OCI-LY7 (cell line): ENCODE results near the gene HEPACAM2. TPM values are rescaled to one million over a fixed set of nuclear protein-coding genes. Genes with fewer than 3 reads are reported as not detected.

Experiments
- Bru-seq: library from RNA; stranded (reverse); fragments of 400-500 nt; gene quantifications from one replicate; lab custom pipeline; 2021; lab: Mats Ljungman, UMichigan
- BruChase-seq, 2 experiments: library from RNA; stranded (reverse); fragments of 400-500 nt; gene quantifications; one replicate each; lab custom pipeline; 2021; lab: Mats Ljungman, UMichigan
- BruUV-seq: library from RNA; stranded (reverse); fragments of 400-500 nt; replicated peaks from 2 replicates; lab custom pipeline; 2021; lab: Mats Ljungman, UMichigan
- CTCF ChIA-PET: fragments of 300-600 bp; sonication (Branson Sonifier 250); formaldehyde crosslinking; loops from one replicate; lab custom pipeline; 2022; ENCODE audit warnings: antibody characterized with exemption; ENCODE audit not compliant: unreplicated experiment; lab: Charles Lee
- POLR2A ChIA-PET: fragments of 300-600 bp; sonication (Branson Sonifier 250); formaldehyde crosslinking; loops from one replicate; lab custom pipeline; 2022; ENCODE audit warnings: antibody characterized with exemption; lab: Charles Lee
- DNase-seq: peaks from one replicate; pipeline ENCODE4 v3.0.0-alpha.2; 2015; ENCODE audit warnings: low spot score
- H2AFZ ChIP-seq: fragments of 200-600 bp; sonication (generic), shearing (Covaris generic); 2 replicates; pipeline ENCODE4 v1.6.1; 2014; ENCODE audit warnings: mild to moderate bottlenecking, antibody characterized with exemption, low read length, moderate library complexity
- H3K27ac ChIP-seq: fragments of 200-600 bp; sonication (generic); 2 replicates; pipeline ENCODE4 v1.5.1; 2014; ENCODE audit warnings: mixed run types, low read depth, mild to moderate bottlenecking, moderate library complexity, low read length, inconsistent platforms; ENCODE audit not compliant: poor library complexity, severe bottlenecking
- H3K36me3 ChIP-seq: fragments of 200-600 bp; sonication (generic); 2 replicates; pipeline ENCODE4 v1.6.1; 2014; ENCODE audit warnings: mild to moderate bottlenecking, antibody characterized with exemption, low read length, moderate library complexity, mixed read lengths; ENCODE audit not compliant: insufficient read depth
- H3K4me1 ChIP-seq: fragments of 200-600 bp; sonication (generic); 2 replicates; pipeline ENCODE4 v1.5.1; 2014; ENCODE audit warnings: mild to moderate bottlenecking, low read length; ENCODE audit not compliant: insufficient read depth, poor library complexity, severe bottlenecking
- H3K4me2 ChIP-seq: fragments of 200-600 bp; sonication (generic); 2 replicates; pipeline ENCODE4 v1.6.1; 2014; ENCODE audit warnings: mild to moderate bottlenecking, low read length
- H3K4me3 ChIP-seq: fragments of 200-600 bp; sonication (generic); 2 replicates; pipeline ENCODE4 v1.5.1; 2014; ENCODE audit warnings: mild to moderate bottlenecking, low read depth, low read length; ENCODE audit not compliant: poor library complexity, severe bottlenecking
- H3K79me2 ChIP-seq: fragments of 200-600 bp; sonication (generic); 2 replicates; pipeline ENCODE4 v1.6.1; 2016; ENCODE audit warnings: low read depth, mild to moderate bottlenecking, low read length, moderate library complexity, mixed read lengths; ENCODE audit not compliant: insufficient read depth
- H3K9me2 ChIP-seq: fragments of 200-600 bp; sonication (generic); 2 replicates; pipeline ENCODE4 v1.6.1; 2016; ENCODE audit warnings: mild to moderate bottlenecking, low read length, mixed read lengths; ENCODE audit not compliant: insufficient read depth
- H3K9me3 ChIP-seq: fragments of 200-600 bp; sonication (generic); 2 replicates; pipeline ENCODE4 v1.6.1; 2014; ENCODE audit warnings: mild to moderate bottlenecking, mixed run types, low read length, mixed read lengths
- H4K20me1 ChIP-seq: fragments of 200-600 bp; sonication (generic); 2 replicates; pipeline ENCODE4 v1.6.1; 2014; ENCODE audit warnings: mild to moderate bottlenecking, antibody characterized with exemption, low read length, moderate library complexity, mixed read lengths; ENCODE audit not compliant: insufficient read depth
- CTCF ChIP-seq: fragments of 200-600 bp; sonication (generic); conservative IDR thresholded peaks from 2 replicates; pipeline ENCODE4 v1.5.1; 2014; ENCODE audit warnings: mild to moderate bottlenecking, antibody characterized with exemption, low read length, moderate library complexity, mixed read lengths
- EZH2phosphoT487 ChIP-seq: fragments of 200-600 bp; sonication (generic); IDR thresholded peaks from 2 replicates; pipeline ENCODE4 v1.6.1; 2018; ENCODE audit warnings: low read depth, borderline replicate concordance, mild to moderate bottlenecking, mixed run types, antibody characterized with exemption, low read length, moderate library complexity, mixed read lengths
- intact Hi-C: fragments of 100-400 bp; cut with micrococcal nuclease; formaldehyde crosslinking; loops from one replicate; pipeline ENCODE4 v1.10.0; 2022; ENCODE audit not compliant: unreplicated experiment
- long read RNA-seq: library from polyadenylated mRNA; stranded (forward); transcript quantifications from one replicate; pipeline ENCODE4 v2.0.0, GENCODE V29; 2022
- total RNA-seq, 2 experiments: library from RNA; depleted of rRNA in 1 of 2; stranded (reverse); fragments of >200 nt in 1 of 2; shearing (Covaris generic) in 1 of 2; gene quantifications; 2 replicates each; pipeline ENCODE4 v1.2.3, GENCODE V29; 2014 to 2022

The HEPACAM2 gene
- total RNA-seq (2014; rRNA removed; shearing (Covaris generic)) (not detected in 2 replicates), total RNA-seq (2022) (not detected in 2 replicates), Bru-seq, nascent RNA (percentile 15 among the genes with signal in this experiment), BruChase-seq, experiment 1, labeled RNA remaining after a 6-hour chase (percentile 7 among the genes with signal in this experiment), BruChase-seq, experiment 2, labeled RNA remaining after a 2-hour chase (percentile 13 among the genes with signal in this experiment)
- long read RNA-seq, result 0 reads

GRCh38 chr7:93226310-93226709, at the start of gene HEPACAM2:
HEPACAM2 (minus strand) TSS chr7:93226469.
- intact Hi-C loops, result no loop called here
- TF ChIP-seq EZH2phosphoT487, result no peak
- TF ChIP-seq CTCF, result no peak
- no peaks in the 10 kb centered on the region for H3K9me3 ChIP-seq
- no peak within 1 kb of the TSS for H3K4me3 ChIP-seq
- H3K27ac ChIP-seq, result no peak within 1 kb of the TSS
- H3K36me3 ChIP-seq, result no peaks in the 10 kb centered on the region
- no peaks in the 10 kb centered on the region for H4K20me1 ChIP-seq
- POLR2A ChIA-PET, result no interaction called here
- H3K9me2 ChIP-seq, result no peaks in the 10 kb centered on the region
- peaks cover 8% of the 10 kb centered on the region for H3K4me1 ChIP-seq
- DNase-seq, result no peak
- no peak within 1 kb of the TSS; the same call in 1 of the 2 replicates for H3K4me2 ChIP-seq
- no peaks in the 10 kb centered on the region for H3K79me2 ChIP-seq
- H2AFZ ChIP-seq, result no peak within 1 kb of the TSS; the same call in none of the 2 replicates
- CTCF ChIA-PET, result no interaction called here
- no TSS peak for BruUV-seq

- DNase-seq, result no peak
- Histone ChIP-seq H3K79me2 (no peaks in the 10 kb centered on the region), H3K27ac (no peak overlapping the region), H3K4me1 (no peaks in the 10 kb centered on the region), H3K4me3 (no peak overlapping the region), H2AFZ (no peak overlapping the region), H4K20me1 (no peaks in the 10 kb centered on the region; the same call in 1 of the 2 replicates), H3K9me3 (no peaks in the 10 kb centered on the region), H3K4me2 (no peak overlapping the region), H3K9me2 (no peaks in the 10 kb centered on the region), H3K36me3 (no peaks in the 10 kb centered on the region)
- intact Hi-C loops, result no loop called here
- ChIA-PET POLR2A (interaction anchor here (0.6 to 1.5 kb wide), 2 partner anchors 12 to 64 kb away, joined by 3 read pairs; no protein-coding TSS in a partner anchor), CTCF (no interaction called here)
- no TSS peak for BruUV-seq
- TF ChIP-seq EZH2phosphoT487 (no peak), CTCF (no peak)
Measured at GRCh38 chr7:93265220-93265619, 39.0 kb upstream of the HEPACAM2 start.

- TF ChIP-seq EZH2phosphoT487, result no peak
- no peak for TF ChIP-seq CTCF
- Histone ChIP-seq H3K27ac (no peak overlapping the region), H3K79me2 (no peaks in the 10 kb centered on the region), H2AFZ (no peak overlapping the region), H3K36me3 (0 out of 2 replicates have a peak, but pooled peaks cover 6% of the 10 kb centered on the region), H3K4me1 (no peaks in the 10 kb centered on the region), H3K4me3 (no peak overlapping the region), H3K9me3 (no peaks in the 10 kb centered on the region), H4K20me1 (no peaks in the 10 kb centered on the region), H3K9me2 (no peaks in the 10 kb centered on the region), H3K4me2 (no peak overlapping the region)
- intact Hi-C loops, result no loop called here
- POLR2A ChIA-PET, result interaction anchor here (1.0 kb wide), 1 partner anchor 21 kb away, joined by 3 read pairs; no protein-coding TSS in a partner anchor
- DNase-seq, result no peak
- no TSS peak for BruUV-seq
- CTCF ChIA-PET, result no interaction called here
Measured at GRCh38 chr7:93262535-93262934, 36.3 kb upstream of the HEPACAM2 start.
